NCI-H2227 (cell line): Measurements from ENCODE around the gene LZTR1.
A peak's percentile ranks its signal among the peaks of the same experiment; 100 is the strongest.

Source experiments
- DNase-seq: peaks from one replicate; lab custom pipeline; 2025; ENCODE audit not compliant: unreplicated experiment; lab: John Stamatoyannopoulos, UW

The LZTR1 gene

DNA sequence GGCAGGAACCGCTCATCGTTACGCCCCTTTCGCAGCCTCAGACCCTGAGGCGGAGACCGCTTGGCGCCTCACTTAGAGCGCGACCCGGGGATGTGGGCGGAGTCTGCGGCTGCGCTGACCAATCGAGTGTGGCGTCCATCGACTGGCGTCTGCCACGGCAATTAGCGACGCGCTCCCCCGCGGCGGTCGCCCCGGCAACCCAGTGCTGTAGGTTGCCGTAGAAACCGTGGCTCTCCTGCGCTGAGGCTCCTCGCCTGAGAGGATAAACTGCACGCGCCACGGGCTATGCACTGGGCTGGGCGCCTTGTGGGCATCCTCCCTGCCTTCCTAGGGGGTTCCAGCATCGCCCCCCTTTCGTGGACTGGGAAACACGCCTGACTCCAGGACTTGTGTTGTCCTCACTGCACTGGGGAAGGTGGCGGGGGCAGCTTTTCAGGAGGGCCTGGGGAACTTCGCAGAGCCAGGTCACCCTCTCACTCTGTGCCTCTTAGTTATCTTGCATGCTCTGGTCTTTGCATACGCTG, 32.2 kb downstream of the LZTR1 start:
- DNase-seq: peak; percentile 99

GRCh38 chr22:21014726-21015465, 32.8 kb downstream of the LZTR1 start, which contains the start of gene P2RX6:
TSS of gene P2RX6 (plus strand) at chr22:21015165. CDS start at chr22:21015175, 10 bp downstream.
- DNase-seq: peak; percentile 71

GRCh38 chr22:21015466-21016006, 33.4 kb downstream of the LZTR1 start:
- DNase-seq: peak; percentile 24

DNA sequence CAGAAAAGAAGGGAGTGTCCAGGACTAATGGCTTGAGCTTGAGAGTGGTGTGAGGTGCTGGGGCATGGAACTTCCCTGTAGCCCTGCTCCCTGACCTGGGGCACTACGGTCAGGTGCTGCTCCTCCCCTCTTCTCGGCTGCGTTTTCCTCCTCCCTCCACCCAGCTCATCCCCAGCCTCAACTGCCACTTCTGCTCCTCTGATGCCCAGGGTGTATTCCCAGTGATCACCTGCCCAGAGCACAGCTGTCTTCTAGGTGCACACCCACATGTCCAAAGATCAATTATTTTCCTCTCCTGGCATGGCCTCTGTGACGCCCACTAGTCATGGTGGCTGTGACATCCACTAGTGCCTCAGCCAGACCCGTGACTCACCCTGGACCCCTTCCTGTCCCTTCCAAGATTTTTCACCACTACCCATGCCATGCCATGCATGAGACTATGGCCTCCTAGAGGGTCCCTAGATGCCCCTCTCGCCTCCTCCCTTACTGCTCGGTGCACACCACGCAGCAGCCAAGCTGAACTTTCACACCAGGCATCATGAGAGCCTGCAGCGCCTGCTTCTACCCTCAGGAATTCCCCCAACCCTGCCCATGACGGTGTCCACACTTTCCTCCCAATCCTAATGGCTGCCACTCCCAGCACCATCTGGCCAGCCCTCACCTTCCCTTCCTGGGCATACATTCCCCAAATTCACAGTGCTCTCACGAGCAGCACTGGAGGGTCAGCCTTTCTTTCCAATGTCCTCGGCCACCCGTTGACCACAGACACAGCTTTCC, 34.7 kb downstream of the LZTR1 start:
- DNase-seq: no peak

DNA sequence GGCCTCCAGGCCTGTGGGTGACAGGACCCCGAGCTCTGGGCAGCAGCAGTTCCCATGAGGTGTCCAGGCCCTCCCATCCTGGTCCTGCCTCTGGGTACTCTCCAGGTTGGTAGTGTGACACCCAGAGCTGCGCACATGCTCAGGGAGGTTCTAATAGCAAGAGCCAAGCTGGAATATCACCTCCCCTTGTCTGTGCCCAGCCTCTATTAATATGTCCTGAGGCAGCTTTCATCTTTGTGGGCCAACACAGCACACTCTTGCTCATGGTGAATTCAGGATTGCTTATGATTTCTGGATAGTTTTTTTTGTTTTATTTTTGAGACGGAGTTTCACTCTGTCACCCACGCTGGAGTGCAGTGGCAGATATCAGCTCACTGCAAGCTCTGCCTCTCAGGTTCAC, 36.2 kb downstream of the LZTR1 start:
- DNase-seq: no peak

DNA sequence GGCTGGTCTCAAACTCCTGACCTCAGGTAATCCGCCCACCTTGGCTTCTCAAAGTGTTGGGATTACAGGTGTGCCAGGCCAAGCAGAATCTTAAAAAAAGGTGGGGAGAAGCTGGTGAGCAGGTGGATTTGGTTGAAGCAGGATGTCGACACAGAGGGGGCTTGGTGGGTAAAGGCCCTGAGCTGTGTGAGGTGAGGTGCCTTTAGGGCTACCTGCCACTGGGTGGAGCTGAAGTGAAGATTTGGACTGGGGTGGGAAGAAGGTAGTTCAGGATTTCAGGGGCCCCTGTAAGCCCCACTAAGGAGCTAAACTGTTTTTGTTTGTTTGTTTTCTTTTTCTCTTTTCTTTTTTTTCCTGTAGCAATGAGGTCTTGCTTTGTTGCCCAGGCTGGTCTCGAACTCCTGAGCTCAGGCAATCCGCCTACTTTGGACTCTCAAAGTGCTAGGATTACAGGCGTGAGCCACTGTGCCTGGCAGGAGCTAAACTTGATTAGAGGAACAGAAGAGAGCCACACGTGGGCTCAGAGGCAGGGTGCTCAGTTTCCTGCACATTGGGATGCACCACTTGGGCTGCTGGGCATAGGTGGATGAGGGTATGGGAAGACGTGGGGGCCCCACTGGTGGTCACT, 38.8 kb downstream of the LZTR1 start:
- DNase-seq: no peak

DNA sequence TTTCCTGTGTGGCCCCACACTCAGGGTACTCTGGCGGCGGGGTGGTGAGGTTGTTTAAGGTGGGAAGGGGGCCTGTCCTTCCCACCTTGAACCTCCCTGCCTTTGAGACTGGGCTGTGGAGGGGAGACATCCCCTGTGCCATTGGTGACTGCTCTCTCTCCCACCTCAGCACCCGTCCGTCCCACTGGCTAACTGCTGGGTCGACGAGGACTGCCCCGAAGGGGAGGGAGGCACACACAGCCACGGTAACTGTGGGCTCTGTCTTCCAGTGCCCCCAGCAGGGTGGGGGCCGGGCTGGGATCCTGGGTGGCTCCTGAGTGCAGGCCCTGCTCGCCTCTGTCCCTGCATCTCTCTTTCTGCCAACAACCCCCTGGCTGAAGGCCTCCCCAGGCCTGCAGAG, 40.4 kb downstream of the LZTR1 start:
- no peak for DNase-seq

DNA sequence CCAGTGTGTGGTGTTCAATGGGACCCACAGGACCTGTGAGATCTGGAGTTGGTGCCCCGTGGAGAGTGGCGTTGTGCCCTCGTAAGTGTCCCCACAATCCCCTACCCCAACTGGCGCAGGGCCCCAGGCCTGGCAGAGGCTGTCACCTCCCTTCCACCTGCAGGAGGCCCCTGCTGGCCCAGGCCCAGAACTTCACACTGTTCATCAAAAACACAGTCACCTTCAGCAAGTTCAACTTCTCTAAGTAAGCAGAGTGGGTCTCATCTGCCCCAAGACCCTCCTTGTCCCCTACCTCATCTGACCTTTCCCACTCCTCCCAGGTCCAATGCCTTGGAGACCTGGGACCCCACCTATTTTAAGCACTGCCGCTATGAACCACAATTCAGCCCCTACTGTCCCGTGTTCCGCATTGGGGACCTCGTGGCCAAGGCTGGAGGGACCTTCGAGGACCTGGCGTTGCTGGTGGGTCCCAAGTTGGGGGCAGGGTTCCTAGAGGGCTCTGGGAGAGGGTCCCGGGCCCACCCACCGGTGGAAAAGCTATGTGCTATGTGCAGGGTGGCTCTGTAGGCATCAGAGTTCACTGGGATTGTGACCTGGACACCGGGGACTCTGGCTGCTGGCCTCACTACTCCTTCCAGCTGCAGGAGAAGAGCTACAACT, 41.0 kb downstream of the LZTR1 start:
- no peak for DNase-seq

- DNase-seq: no peak
Measured at GRCh38 chr22:21025266-21025665, 43.2 kb downstream of the LZTR1 start.

DNA sequence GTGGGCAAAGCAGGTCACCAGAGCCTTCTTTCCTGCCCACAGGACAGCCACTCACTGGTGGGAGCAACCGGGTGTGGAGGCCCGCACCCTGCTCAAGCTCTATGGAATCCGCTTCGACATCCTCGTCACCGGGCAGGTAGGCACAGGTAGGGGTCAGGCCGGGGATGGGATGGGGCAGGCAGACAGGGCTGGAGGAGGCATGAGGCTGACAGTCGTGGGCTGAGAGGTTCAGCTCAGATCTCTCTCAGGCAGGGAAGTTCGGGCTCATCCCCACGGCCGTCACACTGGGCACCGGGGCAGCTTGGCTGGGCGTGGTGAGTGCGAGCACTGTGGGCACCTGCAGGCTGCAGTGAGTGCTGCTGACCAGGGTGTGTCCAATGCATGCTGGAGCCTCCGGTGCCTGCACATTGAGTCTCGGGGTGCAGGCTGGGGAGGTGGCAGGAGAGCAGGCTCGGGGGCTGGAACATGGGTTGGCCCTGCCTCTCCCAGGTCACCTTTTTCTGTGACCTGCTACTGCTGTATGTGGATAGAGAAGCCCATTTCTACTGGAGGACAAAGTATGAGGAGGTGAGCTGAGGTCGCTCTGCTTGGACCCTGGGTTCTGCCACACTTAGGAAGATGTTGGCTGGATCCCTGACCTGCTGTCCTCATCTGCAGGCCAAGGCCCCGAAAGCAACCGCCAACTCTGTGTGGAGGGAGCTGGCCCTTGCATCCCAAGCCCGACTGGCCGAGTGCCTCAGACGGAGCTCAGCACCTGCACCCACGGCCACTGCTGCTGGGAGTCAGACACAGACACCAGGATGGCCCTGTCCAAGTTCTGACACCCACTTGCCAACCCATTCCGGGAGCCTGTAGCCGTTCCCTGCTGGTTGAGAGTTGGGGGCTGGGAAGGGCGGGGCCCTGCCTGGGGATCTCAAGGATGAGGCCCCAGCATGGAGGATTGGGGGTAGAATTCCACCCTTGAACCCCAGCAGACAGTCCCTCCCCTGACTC, 44.0 kb downstream of the LZTR1 start:
- no peak for DNase-seq

DNA sequence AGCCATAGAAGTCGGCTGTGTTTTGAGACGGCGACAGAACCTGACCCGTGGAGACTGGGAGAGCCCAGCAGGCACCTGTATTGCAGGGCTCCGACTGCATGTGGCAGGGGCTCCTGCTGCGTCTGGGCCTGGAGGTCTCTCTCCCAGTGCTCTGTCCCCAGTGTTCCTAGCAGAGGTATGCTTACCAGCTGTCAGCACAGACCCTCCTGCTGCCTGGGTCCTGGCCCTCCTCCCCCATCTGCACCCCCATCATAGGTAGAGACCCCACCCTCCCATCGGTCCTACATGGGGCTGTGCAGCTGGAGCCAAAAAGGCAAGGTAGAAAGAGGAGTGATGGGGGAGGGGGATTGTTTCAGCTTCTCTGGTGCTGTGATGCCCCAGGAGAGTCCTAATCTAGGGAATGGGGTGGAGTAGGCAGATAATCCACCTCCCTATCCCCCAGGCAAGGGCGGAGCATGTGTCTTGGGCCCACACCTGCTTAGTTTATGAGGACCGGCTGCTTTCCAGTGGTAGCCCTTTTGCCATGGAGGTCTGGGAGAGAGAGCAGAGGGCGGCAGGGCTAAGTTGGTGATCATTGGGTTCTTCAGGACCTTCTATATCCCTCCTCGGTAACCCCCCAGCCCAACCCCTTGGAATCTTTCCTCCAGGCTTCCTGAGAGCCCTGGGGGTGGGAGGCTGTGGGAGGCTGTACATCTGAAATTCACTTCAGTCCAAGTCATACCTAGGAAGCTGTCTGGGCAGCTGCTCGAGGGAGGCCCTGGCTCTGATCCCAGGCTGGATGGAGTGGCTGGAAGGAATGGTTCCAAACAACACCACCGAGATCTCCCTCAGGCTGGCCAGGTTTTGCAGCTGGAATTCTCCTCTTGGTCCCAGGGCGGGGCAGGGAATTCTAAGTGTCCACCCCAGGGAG, 44.9 kb downstream of the LZTR1 start:
- DNase-seq: no peak

DNA sequence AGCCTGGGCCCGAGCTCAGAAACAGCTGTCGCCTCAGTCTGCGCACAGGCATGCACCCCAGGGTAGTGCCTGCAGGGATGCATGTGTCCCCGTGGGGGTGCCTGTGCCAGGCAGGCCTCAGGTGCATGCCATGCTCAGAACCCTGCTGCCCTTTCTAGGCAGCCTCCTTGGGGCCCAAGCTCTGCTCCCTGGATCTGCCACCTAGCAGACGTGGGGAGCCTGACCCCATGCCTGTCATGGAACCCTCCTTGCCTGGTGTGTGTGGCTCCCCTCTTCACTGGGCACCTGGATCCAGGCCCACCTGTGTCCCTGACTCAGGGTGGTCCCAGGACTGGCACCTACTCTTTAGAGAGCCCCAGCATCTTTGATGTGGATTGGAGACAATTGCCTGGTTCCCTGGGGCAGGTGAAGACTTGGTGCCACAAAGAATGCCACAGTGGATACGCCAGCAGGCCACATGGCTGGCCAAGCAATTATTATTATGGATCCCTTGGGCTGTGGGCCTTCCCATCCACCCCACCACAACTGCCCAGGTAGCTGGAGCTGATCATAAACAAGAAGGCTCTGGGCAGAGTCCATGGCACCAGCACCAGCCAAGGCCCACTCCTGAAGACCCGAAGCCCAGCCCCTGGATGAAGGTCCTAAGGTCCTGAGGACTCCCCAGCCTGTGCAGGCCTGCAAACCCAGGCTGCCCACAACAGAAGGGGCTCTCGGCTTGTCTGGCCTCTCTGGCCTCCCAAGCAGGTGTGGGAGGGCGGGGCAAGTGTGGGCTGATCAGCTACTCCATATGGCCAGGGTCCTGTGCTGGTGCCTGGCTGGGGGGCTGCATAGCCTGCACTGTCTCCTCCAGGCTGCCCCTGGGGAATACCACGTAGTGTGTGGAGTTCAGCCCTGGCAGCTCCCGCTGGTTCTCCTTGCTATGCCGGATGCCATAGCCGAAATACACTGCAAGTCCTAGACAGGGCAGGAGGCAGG, 46.5 kb downstream of the LZTR1 start:
- DNase-seq: no peak

GRCh38 chr22:21029486-21030025, 47.5 kb downstream of the LZTR1 start:
- no peak for DNase-seq

GRCh38 chr22:21030032-21030431, 47.9 kb downstream of the LZTR1 start:
- no peak for DNase-seq

- DNase-seq: no peak
Measured at GRCh38 chr22:21030621-21031544, 48.8 kb downstream of the LZTR1 start.

DNA sequence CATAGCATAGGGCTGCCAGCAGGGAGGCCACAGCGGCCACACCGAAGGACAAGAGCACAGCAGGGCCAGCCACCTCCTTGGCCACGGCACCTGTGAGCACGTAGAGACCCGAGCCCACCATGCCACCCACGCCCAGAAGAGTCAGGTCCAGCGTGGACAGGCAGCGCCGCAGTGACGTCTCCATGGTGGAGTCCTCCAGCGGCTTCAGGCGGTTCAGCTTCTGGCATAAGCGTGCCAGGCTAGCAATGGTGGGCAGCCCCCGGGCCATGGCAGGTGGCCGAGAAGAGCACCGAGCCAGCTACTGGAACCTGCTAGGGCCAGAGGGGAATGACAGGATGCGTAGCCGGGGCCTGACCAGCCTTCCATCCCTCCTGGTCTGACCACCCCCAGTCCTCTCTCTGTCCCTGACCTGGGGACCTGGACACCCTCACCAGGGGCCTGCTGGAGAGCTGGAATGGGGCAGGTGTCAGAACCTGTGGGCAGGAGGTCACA, 49.5 kb downstream of the LZTR1 start:
- no peak for DNase-seq
